Upper lobe of left lung (tissue), 6 donors: Measurements from ENCODE around the gene ZBED4. TPM values are rescaled to one million over a fixed set of nuclear protein-coding genes. Genes with fewer than 3 reads are reported as not detected.
A peak's percentile ranks its signal among the peaks of the same experiment; 100 is the strongest.

Experiments used
- ATAC-seq, 2 donors: fragments of 200-7000 bp; cut with Tn5 transposase; one replicate each; pipeline ENCODE4 v1.9.1; 2022; ENCODE audit warnings: mild to moderate bottlenecking in 2 of 2, moderate library complexity in 2 of 2; ENCODE audit not compliant: low FRiP score in 2 of 2
- DNase-seq, 2 donors: peaks; one replicate each; pipeline ENCODE4 v3.0.0-alpha.2; 2019 to 2020
- H3K27ac ChIP-seq, 4 donors: fragments of 200-600 bp; sonication (generic); one replicate each; pipeline ENCODE4 v1.5.1; 2016 to 2019
- H3K27me3 ChIP-seq, 4 donors: fragments of 200-600 bp; sonication (generic); one replicate each; pipeline ENCODE4 v1.5.1; 2017 to 2019
- H3K36me3 ChIP-seq, 4 donors: fragments of 200-600 bp; sonication (generic); one replicate each; pipeline ENCODE4 v1.5.1; 2016 to 2019
- H3K4me1 ChIP-seq, 4 donors: fragments of 200-600 bp; sonication (generic); one replicate each; pipeline ENCODE4 v1.5.1; 2018 to 2019
- H3K4me3 ChIP-seq, 4 donors: fragments of 200-600 bp; sonication (generic); one replicate each; pipeline ENCODE4 v1.5.1; 2017 to 2019; ENCODE audit warnings: mild to moderate bottlenecking in 2 of 4, moderate library complexity in 1 of 4
- H3K9me3 ChIP-seq, 4 donors: fragments of 200-600 bp; sonication (generic); one replicate each; pipeline ENCODE4 v1.5.1; 2018 to 2019
- EP300 ChIP-seq, 4 donors: sonication (generic); formaldehyde crosslinking; IDR thresholded peaks; one replicate each; pipeline ENCODE4 v1.5.1; 2017; ENCODE audit warnings: antibody characterized with exemption in 4 of 4, control low read depth in 2 of 4
- POLR2A ChIP-seq, 4 donors: fragments of 450-650 bp; IDR thresholded peaks; one replicate each; pipeline ENCODE4 v1.5.1; 2016 to 2017; ENCODE audit warnings: antibody characterized with exemption in 4 of 4, mild to moderate bottlenecking in 2 of 4
- POLR2AphosphoS5 ChIP-seq, 2 donors: sonication (generic); formaldehyde crosslinking; IDR thresholded peaks; one replicate each; pipeline ENCODE4 v1.5.1; 2017; ENCODE audit warnings: antibody characterized with exemption in 2 of 2
- WGBS, 2 donors: methylation state at CpG; one replicate each; pipeline ENCODE4 v1.1.5; 2017 to 2018; 5-methylcytosine and 5-hydroxymethylcytosine counted together
- total RNA-seq, 6 donors: library from RNA; depleted of rRNA in 4 of 6; stranded (reverse); fragments of >200 nt in 4 of 6; gene quantifications; one replicate each; pipeline versions ENCODE4 v1.1.0 to v1.2.1, GENCODE V29; 2016 to 2021
- TF ChIP-seq, protein P1 (sequence below), 6 experiments: fragments of 450-650 bp in 4 of 6; fragments of 200-600 bp in 2 of 6; sonication (generic) in 2 of 6; IDR thresholded peaks; one replicate each; pipeline ENCODE4 v1.5.1; 2016 to 2019; ENCODE audit warnings: antibody characterized with exemption in 6 of 6
- donor health status: DM: no; HTN: no; CAD: no; lungs with moderate emphysema.
- donor health status: DM: no; HTN: yes; CAD: no; lungs with severe emphysema.

Gene ZBED4
- total RNA-seq, 6 donors from 2014 or later: 10.8 to 19.9 (median 15.5) TPM

DNA sequence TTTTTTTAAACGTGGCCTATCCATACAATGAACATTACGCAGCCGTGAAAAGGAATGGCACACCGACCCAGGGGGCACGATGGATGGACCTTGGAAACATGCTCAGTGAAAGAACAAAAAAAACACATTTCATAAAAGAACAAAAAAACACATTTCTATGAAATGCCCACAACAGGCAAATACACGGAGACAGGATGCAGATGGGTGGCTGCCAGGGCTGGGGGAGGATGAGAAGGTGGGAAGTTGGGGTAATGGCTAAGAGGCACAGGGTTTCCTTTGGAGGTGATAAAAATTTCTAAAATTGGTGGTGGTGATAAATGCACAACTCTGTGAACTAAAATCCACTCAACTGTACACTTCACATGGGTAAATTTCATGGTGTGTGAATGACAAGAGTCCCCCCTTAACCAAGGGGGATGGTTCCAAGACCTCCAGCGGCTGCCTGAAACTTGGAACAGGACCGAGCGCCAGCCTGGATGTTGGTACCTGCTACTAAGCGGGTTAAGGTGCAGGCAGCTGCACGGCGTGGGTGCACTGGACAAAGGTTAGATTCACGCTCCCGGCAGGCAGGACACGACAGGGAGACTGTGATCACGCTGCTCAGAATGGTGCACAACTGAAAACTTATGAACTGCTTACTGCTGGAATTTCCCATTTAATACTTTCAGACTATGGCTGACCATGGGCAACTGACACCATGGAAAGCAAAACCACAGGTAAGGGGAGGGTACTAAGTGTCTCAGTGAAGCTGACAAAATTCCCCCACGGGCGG is 42.4 kb upstream of the ZBED4 start:
- 63 to 75% methylated on average over 13 to 18 of the region's 18 CpGs for WGBS, 2 donors

GRCh38 chr22:49812838-49813237 is 40.8 kb upstream of the ZBED4 start:
- DNase-seq: no peak
- H3K27ac ChIP-seq: no peak overlapping the region

More for the DNA sequence above, 42.4 kb upstream of the ZBED4 start:
- Histone ChIP-seq H3K27ac (no peak overlapping the region), H3K36me3 (peaks cover 0 to 22% (median 9%) of the 10 kb centered on the region in 4 donors), H3K27me3 (no peaks in the 10 kb centered on the region), H3K9me3 (no peaks in the 10 kb centered on the region), H3K4me1 (peaks cover 45 to 73% (median 50%) of the 10 kb centered on the region in 4 donors), H3K4me3 (no peak overlapping the region)
- DNase-seq (no peak), ATAC-seq (no peak)
- TF ChIP-seq POLR2A (IDR thresholded peaks at IDR 0.05) (no peak), EP300 (IDR thresholded peaks at IDR 0.05) (no peak), POLR2AphosphoS5 (IDR thresholded peaks at IDR 0.05) (no peak)

GRCh38 chr22:49814164-49814686 is 39.4 kb upstream of the ZBED4 start:
- no peak for TF ChIP-seq POLR2AphosphoS5 (IDR thresholded peaks at IDR 0.05)
- no peak for TF ChIP-seq POLR2A (IDR thresholded peaks at IDR 0.05)
- no peak for TF ChIP-seq EP300 (IDR thresholded peaks at IDR 0.05)
- TF ChIP-seq, protein P1, sequence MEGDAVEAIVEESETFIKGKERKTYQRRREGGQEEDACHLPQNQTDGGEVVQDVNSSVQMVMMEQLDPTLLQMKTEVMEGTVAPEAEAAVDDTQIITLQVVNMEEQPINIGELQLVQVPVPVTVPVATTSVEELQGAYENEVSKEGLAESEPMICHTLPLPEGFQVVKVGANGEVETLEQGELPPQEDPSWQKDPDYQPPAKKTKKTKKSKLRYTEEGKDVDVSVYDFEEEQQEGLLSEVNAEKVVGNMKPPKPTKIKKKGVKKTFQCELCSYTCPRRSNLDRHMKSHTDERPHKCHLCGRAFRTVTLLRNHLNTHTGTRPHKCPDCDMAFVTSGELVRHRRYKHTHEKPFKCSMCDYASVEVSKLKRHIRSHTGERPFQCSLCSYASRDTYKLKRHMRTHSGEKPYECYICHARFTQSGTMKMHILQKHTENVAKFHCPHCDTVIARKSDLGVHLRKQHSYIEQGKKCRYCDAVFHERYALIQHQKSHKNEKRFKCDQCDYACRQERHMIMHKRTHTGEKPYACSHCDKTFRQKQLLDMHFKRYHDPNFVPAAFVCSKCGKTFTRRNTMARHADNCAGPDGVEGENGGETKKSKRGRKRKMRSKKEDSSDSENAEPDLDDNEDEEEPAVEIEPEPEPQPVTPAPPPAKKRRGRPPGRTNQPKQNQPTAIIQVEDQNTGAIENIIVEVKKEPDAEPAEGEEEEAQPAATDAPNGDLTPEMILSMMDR (IDR thresholded peaks at IDR 0.05): no peak
- Histone ChIP-seq H3K4me3 (no peak overlapping the region), H3K36me3 (peaks cover 0 to 52% (median 32%) of the 10 kb centered on the region in 4 donors), H3K4me1 (peaks cover 31 to 46% (median 36%) of the 10 kb centered on the region in 4 donors), H3K27me3 (no peaks in the 10 kb centered on the region), H3K27ac (no peak overlapping the region), H3K9me3 (no peaks in the 10 kb centered on the region)
- ATAC-seq (no peak), DNase-seq (peak in 1 of 2 donors; percentile 66)
- 91 to 95% methylated on average over 12 to 14 of the region's 14 CpGs for WGBS, 2 donors

More at GRCh38 chr22:49812838-49813237, 40.8 kb upstream of the ZBED4 start:
- WGBS, 2 donors: 88 to 97% methylated on average over 7 to 11 of the region's 11 CpGs
- peak in 1 of 2 donors; percentile 16 for ATAC-seq
- Histone ChIP-seq H3K4me1 (peaks cover 43 to 60% (median 47%) of the 10 kb centered on the region in 4 donors), H3K9me3 (no peaks in the 10 kb centered on the region), H3K36me3 (peaks cover 0 to 38% (median 18%) of the 10 kb centered on the region in 4 donors), H3K4me3 (no peak overlapping the region), H3K27me3 (no peaks in the 10 kb centered on the region)
- TF ChIP-seq, protein P1 (IDR thresholded peaks at IDR 0.05): no peak
- TF ChIP-seq EP300 (IDR thresholded peaks at IDR 0.05): no peak
- TF ChIP-seq POLR2A (IDR thresholded peaks at IDR 0.05): no peak
- TF ChIP-seq POLR2AphosphoS5 (IDR thresholded peaks at IDR 0.05): no peak

DNA sequence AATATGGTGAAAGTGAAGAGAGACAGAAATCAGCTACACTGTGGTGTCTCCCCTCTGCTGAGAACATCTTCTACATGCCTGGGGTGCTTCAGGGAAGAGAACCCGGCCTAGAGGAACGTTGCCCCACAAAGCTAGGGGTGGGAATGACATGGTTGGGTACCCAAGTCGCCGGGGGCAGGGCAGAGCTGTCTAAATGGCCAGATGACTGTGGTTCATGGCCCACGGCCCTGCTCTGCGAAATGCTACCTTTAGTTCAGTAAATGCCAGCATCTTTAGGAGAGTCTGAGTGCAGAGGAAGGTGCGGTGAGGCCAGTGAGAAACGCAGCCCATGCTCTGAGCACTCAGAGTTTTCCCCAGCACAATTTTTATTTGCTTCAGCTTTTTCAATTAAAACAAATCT is 38.8 kb upstream of the ZBED4 start:
- WGBS, 2 donors: 78 to 82% methylated on average over 7 to 8 of the region's 8 CpGs
- Histone ChIP-seq H3K27ac (no peak overlapping the region), H3K27me3 (no peaks in the 10 kb centered on the region), H3K4me1 (peaks cover 27 to 40% (median 31%) of the 10 kb centered on the region in 4 donors), H3K36me3 (peaks cover 0 to 55% (median 36%) of the 10 kb centered on the region in 4 donors), H3K4me3 (no peak overlapping the region), H3K9me3 (no peaks in the 10 kb centered on the region)
- DNase-seq (no peak), ATAC-seq (no peak)
- no peak for TF ChIP-seq POLR2A (IDR thresholded peaks at IDR 0.05)

DNA sequence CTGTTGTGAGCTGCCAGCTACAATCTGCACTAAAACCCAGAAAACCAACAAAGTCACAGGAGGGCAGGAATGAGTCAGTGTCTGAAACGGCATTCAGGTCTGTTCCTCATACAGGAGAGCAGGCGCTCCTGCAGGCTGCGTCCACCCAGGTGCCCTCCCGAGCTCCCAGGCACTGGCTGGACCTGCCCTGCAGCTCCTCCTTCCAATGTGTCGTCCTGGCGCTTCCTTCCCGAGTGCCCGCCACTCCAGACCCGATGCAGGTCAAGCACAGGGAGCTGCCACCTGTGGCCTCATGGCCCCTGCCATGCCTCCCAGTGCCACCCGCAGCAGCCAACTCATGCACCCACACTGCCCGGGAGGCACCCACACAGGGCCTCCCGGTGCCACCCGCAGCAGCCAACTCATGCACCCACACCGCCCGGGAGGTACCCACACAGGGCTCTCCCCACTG is 38.0 kb upstream of the ZBED4 start:
- no peak overlapping the region for H3K27ac ChIP-seq
- peaks cover 20 to 40% (median 25%) of the 10 kb centered on the region in 4 donors for H3K4me1 ChIP-seq
- DNase-seq: no peak
- peaks cover 2 to 63% (median 44%) of the 10 kb centered on the region in 4 donors for H3K36me3 ChIP-seq
- TF ChIP-seq, protein P1 (IDR thresholded peaks at IDR 0.05): no peak
- TF ChIP-seq POLR2A (IDR thresholded peaks at IDR 0.05) (no peak), EP300 (IDR thresholded peaks at IDR 0.05) (no peak), POLR2AphosphoS5 (IDR thresholded peaks at IDR 0.05) (no peak)
- H3K4me3 ChIP-seq: no peak overlapping the region
- ATAC-seq: peak in 1 of 2 donors; percentile 24
- no peaks in the 10 kb centered on the region for H3K27me3 ChIP-seq
- WGBS, 2 donors: 72 to 74% methylated on average over 10 to 15 of the region's 15 CpGs
- no peaks in the 10 kb centered on the region for H3K9me3 ChIP-seq
